Right lobe of liver (tissue), 6 donors: ENCODE data around the gene LY6G6F. TPM values are rescaled to one million over a fixed set of nuclear protein-coding genes. Genes with fewer than 3 reads are reported as not detected.

Experiments
- ATAC-seq, 4 donors: fragments of 200-7000 bp; cut with Tn5 transposase; one replicate each; pipeline ENCODE4 v1.9.1; 2020; ENCODE audit warnings: mild to moderate bottlenecking in 4 of 4, moderate library complexity in 4 of 4
- DNase-seq, 3 donors: peaks; one replicate each; pipeline ENCODE4 v3.0.0-alpha.2; 2020
- H3K27ac ChIP-seq, 3 donors: fragments of 200-600 bp; one replicate each; pipeline ENCODE4 v1.8.0; 2022
- H3K27me3 ChIP-seq, 2 donors: fragments of 200-600 bp; one replicate each; pipeline ENCODE4 v1.8.0; 2022
- H3K36me3 ChIP-seq, 4 donors: fragments of 200-600 bp; sonication (generic) in 1 of 4; one replicate each; pipeline versions ENCODE4 v1.5.1 to v1.8.0; 2017 to 2022; ENCODE audit warnings: control low read depth in 1 of 4
- H3K4me1 ChIP-seq, 4 donors: fragments of 200-600 bp; sonication (generic) in 1 of 4; one replicate each; pipeline versions ENCODE4 v1.5.1 to v1.8.0; 2017 to 2022; ENCODE audit warnings: control low read depth in 1 of 4
- H3K4me3 ChIP-seq, 3 donors: fragments of 200-600 bp; one replicate each; pipeline ENCODE4 v1.8.0; 2022
- H3K9me3 ChIP-seq, 4 donors: fragments of 200-600 bp; sonication (generic) in 1 of 4; one replicate each; pipeline versions ENCODE4 v1.5.1 to v1.8.0; 2017 to 2022; ENCODE audit warnings: control low read depth in 1 of 4
- POLR2A ChIP-seq: fragments of 450-650 bp; IDR thresholded peaks from one replicate; pipeline ENCODE4 v1.6.1; 2017; ENCODE audit warnings: antibody characterized with exemption, mild to moderate bottlenecking
- WGBS: methylation state at CpG from one replicate; pipeline ENCODE4 v1.1.6; 2018; ENCODE audit warnings: low coverage, low lambda C conversion rate; ENCODE audit not compliant: insufficient coverage; ENCODE audit errors: missing lambda C conversion rate; 5-methylcytosine and 5-hydroxymethylcytosine counted together
- intact Hi-C, 2 donors: fragments of 100-400 bp; cut with DNase I; formaldehyde crosslinking; loops; one replicate each; pipeline versions ENCODE4 v1.11.2 to v1.14.1; 2022
- total RNA-seq, 6 experiments: library from RNA; depleted of rRNA in 2 of 6; stranded (reverse); fragments of >200 nt in 2 of 6; fragmentation: NEBNext Ultra II Directional in 3 of 6; extraction: Animal tissue kit (Norgen Biotek cat#: 25700) in 3 of 6; gene quantifications; one replicate each; pipeline versions ENCODE4 v1.1.0 to v1.2.4, GENCODE V29; 2016 to 2023
- TF ChIP-seq, protein P1 (sequence below), 4 donors: fragments of 200-600 bp in 3 of 4; fragments of 450-650 bp in 1 of 4; IDR thresholded peaks; one replicate each; pipeline versions ENCODE4 v1.5.1 to v1.8.0; 2016 to 2022; ENCODE audit warnings: antibody characterized with exemption in 4 of 4, mild to moderate bottlenecking in 2 of 4
- donor health status: DM: no; HTN: yes; CAD: no.
- donor health status: DM: no; HTN: no; CAD: no.
- donor health status: DM: no; HTN: no; CAD: no.
- donor health status: DM: no; HTN: yes; CAD: no.
- donor health status: DM: no; HTN: yes; CAD: no.

Gene LY6G6F
- total RNA-seq, 6 experiments from 2014 or later = not detected

DNA sequence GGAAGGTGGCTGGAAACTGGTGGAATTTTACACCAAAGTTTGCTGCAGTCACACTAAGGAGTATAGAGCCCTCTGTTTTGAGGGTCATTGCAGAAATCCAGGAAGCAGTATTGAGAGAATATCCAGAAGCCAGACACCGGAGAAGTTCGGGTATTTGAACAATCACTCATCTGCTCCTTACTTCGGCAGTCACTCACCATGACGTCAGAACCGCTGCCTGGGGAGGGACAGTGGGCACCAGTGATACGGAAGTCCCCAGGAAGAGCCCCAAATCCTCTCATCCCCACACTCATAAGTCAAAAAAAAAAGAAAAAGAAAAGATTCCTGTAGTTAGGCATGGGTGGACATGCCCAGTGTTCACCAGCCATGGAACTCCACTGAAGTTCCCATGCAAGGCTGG is 29.8 kb upstream of the LY6G6F start:
- H3K9me3 ChIP-seq = no peaks in the 10 kb centered on the region
- peaks cover 0 to 11% (median 2%) of the 10 kb centered on the region in 4 donors for H3K36me3 ChIP-seq
- no peak overlapping the region for H3K4me3 ChIP-seq
- no peak for TF ChIP-seq POLR2A
- WGBS = 81% methylated on average over 6 of the region's 6 CpGs
- ATAC-seq (no peak), DNase-seq (no peak)
- H3K4me1 ChIP-seq = peaks cover 0 to 10% (median 0%) of the 10 kb centered on the region in 4 donors
- intact Hi-C loops = loop anchor here in 1 of 2 donors (10.0 kb wide), 1 partner anchor 198 kb away; the partner anchor contains the start of gene SLC44A4
- H3K27ac ChIP-seq = no peak overlapping the region
- no peaks in the 10 kb centered on the region for H3K27me3 ChIP-seq

DNA sequence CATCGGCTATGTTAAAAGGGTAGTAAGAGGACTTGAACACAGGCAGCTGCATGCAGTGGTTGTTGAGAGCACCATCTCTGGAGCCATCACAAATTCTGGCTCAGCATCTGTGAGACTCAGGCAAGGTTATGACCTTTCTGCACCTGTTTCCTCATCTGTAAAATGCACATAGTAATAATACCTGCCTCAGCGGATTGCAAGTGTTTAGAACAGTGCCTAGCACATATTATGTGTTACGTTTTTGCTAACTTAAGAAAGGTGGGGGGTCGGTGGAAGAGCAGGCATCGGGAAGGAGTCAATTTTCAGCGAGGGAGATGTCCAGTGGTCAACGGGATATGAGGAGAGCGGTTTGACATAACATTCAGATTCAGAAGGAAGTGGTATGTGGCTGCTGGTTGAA is 28.7 kb upstream of the LY6G6F start:
- DNase-seq (no peak), ATAC-seq (no peak)
- Histone ChIP-seq H3K36me3 (peaks cover 0 to 1% (median 0%) of the 10 kb centered on the region in 4 donors), H3K27ac (no peak overlapping the region), H3K4me1 (peaks cover 0 to 16% (median 0%) of the 10 kb centered on the region in 4 donors), H3K27me3 (no peaks in the 10 kb centered on the region), H3K4me3 (no peak overlapping the region), H3K9me3 (no peaks in the 10 kb centered on the region)
- WGBS = 64% methylated on average over 7 of the region's 8 CpGs
- intact Hi-C loops = loop anchor here in 1 of 2 donors (10.0 kb wide), 1 partner anchor 197 kb away; the partner anchor contains the start of gene SLC44A4
- TF ChIP-seq POLR2A = no peak
- TF ChIP-seq, protein P1, sequence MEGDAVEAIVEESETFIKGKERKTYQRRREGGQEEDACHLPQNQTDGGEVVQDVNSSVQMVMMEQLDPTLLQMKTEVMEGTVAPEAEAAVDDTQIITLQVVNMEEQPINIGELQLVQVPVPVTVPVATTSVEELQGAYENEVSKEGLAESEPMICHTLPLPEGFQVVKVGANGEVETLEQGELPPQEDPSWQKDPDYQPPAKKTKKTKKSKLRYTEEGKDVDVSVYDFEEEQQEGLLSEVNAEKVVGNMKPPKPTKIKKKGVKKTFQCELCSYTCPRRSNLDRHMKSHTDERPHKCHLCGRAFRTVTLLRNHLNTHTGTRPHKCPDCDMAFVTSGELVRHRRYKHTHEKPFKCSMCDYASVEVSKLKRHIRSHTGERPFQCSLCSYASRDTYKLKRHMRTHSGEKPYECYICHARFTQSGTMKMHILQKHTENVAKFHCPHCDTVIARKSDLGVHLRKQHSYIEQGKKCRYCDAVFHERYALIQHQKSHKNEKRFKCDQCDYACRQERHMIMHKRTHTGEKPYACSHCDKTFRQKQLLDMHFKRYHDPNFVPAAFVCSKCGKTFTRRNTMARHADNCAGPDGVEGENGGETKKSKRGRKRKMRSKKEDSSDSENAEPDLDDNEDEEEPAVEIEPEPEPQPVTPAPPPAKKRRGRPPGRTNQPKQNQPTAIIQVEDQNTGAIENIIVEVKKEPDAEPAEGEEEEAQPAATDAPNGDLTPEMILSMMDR (IDR thresholded peaks at IDR 0.05) = no peak

DNA sequence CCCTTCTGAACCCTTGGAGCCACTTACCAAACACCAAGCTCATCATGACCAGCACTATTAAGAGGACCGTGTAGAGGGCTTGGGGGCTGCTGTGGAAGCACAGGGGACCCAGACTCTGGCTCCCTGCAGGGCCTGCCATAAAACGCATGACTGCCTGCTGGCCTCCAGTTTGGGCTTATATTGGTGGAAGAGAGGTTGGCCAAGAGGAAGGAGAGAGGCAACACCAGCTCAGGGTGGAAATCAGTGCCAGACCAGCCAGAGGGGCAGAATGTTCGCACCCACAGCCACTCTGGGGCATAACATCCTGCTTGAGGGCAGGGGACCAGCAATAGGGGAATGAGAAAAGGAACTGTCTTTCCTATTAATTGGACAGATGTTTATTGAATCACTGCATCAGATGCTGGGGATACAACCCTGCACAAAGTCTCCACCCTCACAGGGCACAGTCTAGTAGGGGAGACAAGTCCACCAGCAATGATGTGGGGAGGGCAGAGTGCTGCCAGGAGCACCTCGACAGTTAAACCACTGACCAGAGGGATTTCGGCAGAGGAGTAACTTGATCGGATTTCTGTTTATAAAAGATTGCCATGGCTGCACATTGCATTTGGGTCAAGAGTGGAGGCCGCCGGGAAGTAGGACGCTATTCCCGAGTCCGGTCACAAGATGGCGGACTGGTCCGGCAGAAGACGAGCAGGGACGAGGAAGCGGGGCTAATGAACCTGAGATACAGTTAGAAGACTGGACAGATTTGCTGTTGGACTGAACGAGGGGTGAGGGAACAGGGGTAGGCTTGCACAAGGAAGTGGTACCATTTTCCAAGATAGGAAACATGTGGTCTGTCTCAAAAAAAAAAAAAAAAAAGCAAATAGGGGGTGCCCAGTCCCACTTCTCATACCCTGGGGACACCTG is 26.2 kb upstream of the LY6G6F start, which contains the start of gene LY6G5C:
LY6G5C (minus strand) TSS at position 842 of the 909 bp plus-strand sequence; CDS start at position 148, 694 bp downstream.
- no peaks in the 10 kb centered on the region for H3K9me3 ChIP-seq
- peak within 1 kb of the TSS; percentile 26 to 64 (median 44) for H3K27ac ChIP-seq
- H3K36me3 ChIP-seq = no peaks in the 10 kb centered on the region
- ATAC-seq (peak; percentile 84 to 91 (median 86)), DNase-seq (peak; percentile 80 to 84 (median 82))
- WGBS = 14% methylated on average over 17 of the region's 17 CpGs
- peaks cover 0 to 16% (median 0%) of the 10 kb centered on the region in 4 donors for H3K4me1 ChIP-seq
- H3K27me3 ChIP-seq = no peaks in the 10 kb centered on the region
- intact Hi-C loops = loop anchor here (10.0 kb wide), 1 partner anchor 84 kb away; the partner anchor contains the start of gene SAPCD1 (in 2 of the 2)
- H3K4me3 ChIP-seq = peak within 1 kb of the TSS; percentile 41 to 56 (median 53)
- no peak for TF ChIP-seq POLR2A
- TF ChIP-seq, protein P1 (IDR thresholded peaks at IDR 0.05) = peak; percentile 67 to 75 (median 72)

DNA sequence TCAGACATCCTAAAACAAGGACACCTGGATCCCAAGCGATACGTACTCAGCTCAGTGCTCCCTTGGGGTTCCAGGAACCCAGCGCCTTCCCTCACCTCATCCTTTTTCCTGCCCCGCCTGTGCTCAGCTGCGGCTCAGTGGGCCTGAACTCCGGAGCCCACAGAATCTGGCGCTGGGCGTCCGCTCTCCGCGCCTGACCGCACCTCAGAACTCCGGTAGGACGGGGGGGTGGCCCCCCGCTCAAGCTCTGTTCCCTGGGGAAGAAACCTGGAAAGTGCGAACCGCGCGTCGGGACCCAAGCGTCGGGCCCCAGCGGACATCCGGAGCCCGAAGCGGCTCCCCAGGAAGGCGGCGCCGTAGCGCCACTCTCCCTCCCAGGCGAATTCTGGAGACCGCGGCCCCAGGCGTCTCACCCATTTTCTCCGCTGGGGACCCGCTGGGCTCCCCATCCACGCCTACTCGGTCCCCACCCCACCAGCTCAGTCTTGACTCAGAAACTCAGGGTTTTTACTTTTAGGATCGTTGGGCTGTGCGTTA is 25.5 kb upstream of the LY6G6F start:
- Histone ChIP-seq H3K4me1 (peaks cover 0 to 16% (median 0%) of the 10 kb centered on the region in 4 donors), H3K27ac (peak overlapping the region; percentile 26 to 64 (median 44)), H3K27me3 (no peaks in the 10 kb centered on the region), H3K9me3 (no peaks in the 10 kb centered on the region), H3K36me3 (no peaks in the 10 kb centered on the region), H3K4me3 (peak overlapping the region; percentile 41 to 56 (median 53))
- ATAC-seq (peak; percentile 51 to 61 (median 56)), DNase-seq (peak in 2 of 3 donors; percentile 57 to 66)
- 7% methylated on average over 12 of the region's 40 CpGs for WGBS
- intact Hi-C loops = loop anchor here (10.0 kb wide), 1 partner anchor 84 kb away; the partner anchor contains the start of gene SAPCD1 (in 2 of the 2)
- TF ChIP-seq, protein P1 (IDR thresholded peaks at IDR 0.05) = peak in 1 of 4 donors; percentile 14
- no peak for TF ChIP-seq POLR2A
